Epithelial cell of proximal tubule (primary cell): ENCODE measurements around the gene CENPA. TPM values are rescaled to one million over a fixed set of nuclear protein-coding genes. Genes with fewer than 3 reads are reported as not detected.
"Not testable (repeated sequence)": the region's sequence is repeated elsewhere in the genome, so short reads cannot be mapped to it uniquely, and the experiment has no call there.

Experiments used
- DNase-seq: peaks from one replicate; pipeline ENCODE4 v3.0.0-alpha.2; 2011; ENCODE audit warnings: low read depth
- H3K4me3 ChIP-seq: 2 replicates; pipeline ENCODE4 v1.5.1; 2011; ENCODE audit warnings: low read depth, mild to moderate bottlenecking, low read length
- total RNA-seq: library from RNA; depleted of rRNA; stranded (reverse); fragments of >200 nt; gene quantifications from 2 replicates; pipeline ENCODE4 v1.2.3, GENCODE V29; 2015
- TF ChIP-seq, protein P1 (sequence below): conservative IDR thresholded peaks from 2 replicates; pipeline ENCODE4 v1.5.1; 2012; ENCODE audit warnings: low read depth, mild to moderate bottlenecking, low read length

The CENPA gene
- total RNA-seq, 1 donor from 2014 or later = 24.4 TPM

- H3K4me3 ChIP-seq = no peak overlapping the region
- no peak for DNase-seq
- TF ChIP-seq, protein P1, sequence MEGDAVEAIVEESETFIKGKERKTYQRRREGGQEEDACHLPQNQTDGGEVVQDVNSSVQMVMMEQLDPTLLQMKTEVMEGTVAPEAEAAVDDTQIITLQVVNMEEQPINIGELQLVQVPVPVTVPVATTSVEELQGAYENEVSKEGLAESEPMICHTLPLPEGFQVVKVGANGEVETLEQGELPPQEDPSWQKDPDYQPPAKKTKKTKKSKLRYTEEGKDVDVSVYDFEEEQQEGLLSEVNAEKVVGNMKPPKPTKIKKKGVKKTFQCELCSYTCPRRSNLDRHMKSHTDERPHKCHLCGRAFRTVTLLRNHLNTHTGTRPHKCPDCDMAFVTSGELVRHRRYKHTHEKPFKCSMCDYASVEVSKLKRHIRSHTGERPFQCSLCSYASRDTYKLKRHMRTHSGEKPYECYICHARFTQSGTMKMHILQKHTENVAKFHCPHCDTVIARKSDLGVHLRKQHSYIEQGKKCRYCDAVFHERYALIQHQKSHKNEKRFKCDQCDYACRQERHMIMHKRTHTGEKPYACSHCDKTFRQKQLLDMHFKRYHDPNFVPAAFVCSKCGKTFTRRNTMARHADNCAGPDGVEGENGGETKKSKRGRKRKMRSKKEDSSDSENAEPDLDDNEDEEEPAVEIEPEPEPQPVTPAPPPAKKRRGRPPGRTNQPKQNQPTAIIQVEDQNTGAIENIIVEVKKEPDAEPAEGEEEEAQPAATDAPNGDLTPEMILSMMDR = no peak
Measured at GRCh38 chr2:26809211-26809610, 23.4 kb downstream of the CENPA start.

- H3K4me3 ChIP-seq = no peak overlapping the region
- TF ChIP-seq, protein P1 = no peak
- no peak for DNase-seq
Measured at GRCh38 chr2:26809876-26810577, 24.2 kb downstream of the CENPA start.

DNA sequence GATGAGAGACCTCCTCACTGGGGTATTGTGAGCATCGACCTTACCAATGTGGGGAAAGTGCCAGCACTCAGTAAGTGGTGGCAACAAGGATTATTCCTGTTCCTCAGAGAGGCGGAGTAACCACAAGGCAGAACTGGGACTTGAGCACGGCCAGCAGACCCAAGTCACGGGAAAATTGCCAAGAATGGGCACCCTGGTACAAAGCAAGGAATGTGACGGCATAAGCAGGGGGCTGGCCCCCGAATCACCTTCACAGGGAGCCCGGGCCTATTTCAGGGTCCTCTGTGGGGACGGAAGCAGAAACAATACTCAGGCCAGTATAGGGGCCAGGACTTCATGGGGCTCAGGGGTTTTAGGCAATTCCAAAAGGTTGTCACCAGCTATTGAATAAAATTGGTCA lies 25.4 kb downstream of the CENPA start:
- no peak overlapping the region for H3K4me3 ChIP-seq
- no peak for DNase-seq
- TF ChIP-seq, protein P1 = no peak

DNA sequence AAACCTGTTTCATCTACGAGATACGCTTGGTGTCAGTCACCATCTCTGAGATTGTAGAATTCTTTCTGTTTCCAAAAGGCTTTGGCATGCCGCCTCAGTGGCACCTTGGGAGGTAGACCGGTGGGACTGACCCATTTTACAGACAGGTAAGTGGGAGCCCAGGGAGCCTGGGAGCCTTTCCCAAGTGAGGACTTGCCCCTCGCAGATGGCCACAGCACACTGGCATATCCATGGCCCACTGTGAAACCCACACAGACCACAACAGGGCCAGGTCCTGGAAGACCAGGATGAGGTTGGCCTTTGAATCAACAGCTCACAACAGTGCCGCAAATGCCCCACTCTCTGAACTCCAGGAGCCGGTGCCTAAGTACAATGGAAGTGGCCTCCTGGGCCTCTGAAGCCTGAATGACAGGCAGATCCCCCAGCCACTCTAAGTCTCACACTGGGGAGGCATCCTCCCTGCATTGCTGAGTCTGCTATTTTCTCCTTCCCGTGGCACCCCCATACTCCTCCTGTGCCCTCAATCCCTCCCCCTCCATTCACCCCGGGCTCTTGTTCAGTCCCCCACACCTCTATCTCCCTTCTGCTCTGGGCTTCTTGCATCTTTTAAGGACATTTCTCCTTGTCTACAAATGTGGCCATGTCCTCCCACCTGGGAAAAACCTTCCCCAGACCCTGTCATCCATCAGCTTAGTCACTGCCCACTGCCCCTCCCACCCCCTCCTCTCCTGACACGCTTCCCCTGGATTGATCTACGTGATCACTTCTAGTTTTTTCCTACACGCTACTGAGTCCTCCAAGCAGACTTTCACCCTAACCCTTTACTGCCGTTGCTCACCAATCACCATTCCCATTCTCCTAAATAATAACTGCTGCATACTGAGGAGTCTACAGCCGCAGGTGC lies 26.2 kb downstream of the CENPA start:
- TF ChIP-seq, protein P1 = no peak
- no peak overlapping the region for H3K4me3 ChIP-seq
- no peak for DNase-seq

- DNase-seq = no peak
- no peak overlapping the region for H3K4me3 ChIP-seq
- TF ChIP-seq, protein P1 = no peak
Measured at GRCh38 chr2:26812731-26813130, 26.9 kb downstream of the CENPA start.

DNA sequence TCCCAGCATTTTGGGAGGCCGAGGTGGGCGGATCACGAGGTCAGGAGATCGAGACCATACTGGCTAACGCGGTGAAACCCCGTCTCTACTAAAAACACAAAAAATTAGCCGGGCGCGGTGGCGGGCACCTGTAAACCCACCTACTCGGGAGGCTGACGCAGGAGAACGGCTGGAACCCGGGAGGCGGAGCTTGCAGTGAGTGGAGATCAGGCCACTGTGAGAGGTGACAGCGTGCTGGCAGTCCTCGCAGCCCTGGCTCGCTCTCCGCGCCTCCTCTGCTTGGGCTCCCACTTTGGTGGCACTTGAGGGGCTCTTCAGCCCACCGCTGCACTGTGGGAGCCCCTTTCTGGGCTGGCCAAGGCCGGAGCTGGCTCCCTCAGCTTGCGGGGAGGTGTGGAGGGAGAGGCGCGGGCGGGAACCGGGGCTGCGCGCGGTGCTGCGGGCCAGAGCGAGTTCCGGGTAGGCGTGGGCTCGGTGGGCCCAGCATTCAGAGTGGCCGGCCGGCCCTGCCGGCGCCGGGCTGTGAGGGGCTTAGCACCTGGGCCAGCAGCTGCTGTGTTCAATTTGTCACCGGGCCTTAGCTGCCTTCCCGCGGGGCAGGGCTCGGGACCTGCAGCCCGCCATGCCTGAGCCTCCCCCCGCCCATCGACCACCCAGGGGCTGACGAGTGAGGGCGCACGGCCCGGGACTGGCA lies 28.4 kb downstream of the CENPA start:
- not testable (repeated sequence) for H3K4me3 ChIP-seq, DNase-seq

DNA sequence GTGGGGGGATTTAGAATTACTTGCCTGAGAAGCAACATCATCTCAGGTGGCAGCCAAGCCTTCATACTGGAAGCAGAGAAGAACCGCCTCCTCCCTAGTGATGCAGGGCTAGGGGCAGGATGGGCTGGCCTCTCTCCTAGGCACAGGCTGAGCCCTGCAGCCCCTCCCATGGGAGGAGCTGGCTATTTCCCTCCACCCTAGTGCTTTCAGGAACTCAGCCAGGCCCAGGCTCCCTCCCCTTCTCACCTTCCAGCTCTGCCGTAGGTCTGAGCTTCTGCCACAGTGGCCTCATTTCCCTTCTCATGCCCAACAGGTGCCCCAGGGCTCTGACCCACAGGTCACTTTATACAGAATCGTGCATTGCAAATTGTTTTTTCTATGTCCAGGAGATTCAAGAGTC lies 31.0 kb downstream of the CENPA start:
- TF ChIP-seq, protein P1 = no peak
- no peak for DNase-seq
- no peak overlapping the region for H3K4me3 ChIP-seq
